Upper lobe of left lung (tissue), 4 donors: ENCODE results near the gene GFPT2.

Source experiments
- EP300 ChIP-seq, 4 donors: sonication (generic); formaldehyde crosslinking; IDR thresholded peaks; one replicate each; pipeline ENCODE4 v1.5.1; 2017; ENCODE audit warnings: antibody characterized with exemption in 4 of 4, control low read depth in 2 of 4
- POLR2A ChIP-seq, 4 donors: fragments of 450-650 bp; IDR thresholded peaks; one replicate each; pipeline ENCODE4 v1.5.1; 2016 to 2017; ENCODE audit warnings: antibody characterized with exemption in 4 of 4, mild to moderate bottlenecking in 2 of 4
- TF ChIP-seq, protein P1 (sequence below), 6 experiments: fragments of 450-650 bp in 4 of 6; fragments of 200-600 bp in 2 of 6; sonication (generic) in 2 of 6; IDR thresholded peaks; one replicate each; pipeline ENCODE4 v1.5.1; 2016 to 2019; ENCODE audit warnings: antibody characterized with exemption in 6 of 6

DNA sequence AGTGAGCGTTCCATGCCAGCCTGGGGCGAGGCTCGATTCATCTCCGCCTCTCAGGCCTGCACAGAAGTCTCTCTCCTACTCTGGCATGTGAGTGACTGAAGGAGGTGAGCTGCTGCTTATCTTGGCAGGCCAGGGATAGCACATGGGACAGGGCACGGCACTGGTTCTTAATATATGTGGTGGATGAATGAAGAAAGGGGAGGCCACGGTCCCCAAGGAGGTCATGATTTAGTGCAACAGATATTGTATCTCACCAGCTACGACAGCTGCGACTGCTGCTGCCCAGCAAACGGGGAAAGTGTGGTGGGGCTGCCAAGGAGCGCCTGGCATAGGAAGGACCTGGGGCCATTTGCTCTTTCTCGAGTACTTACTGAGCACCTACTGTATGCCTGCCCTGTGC is 41.9 kb downstream of the GFPT2 start:
- TF ChIP-seq, protein P1, sequence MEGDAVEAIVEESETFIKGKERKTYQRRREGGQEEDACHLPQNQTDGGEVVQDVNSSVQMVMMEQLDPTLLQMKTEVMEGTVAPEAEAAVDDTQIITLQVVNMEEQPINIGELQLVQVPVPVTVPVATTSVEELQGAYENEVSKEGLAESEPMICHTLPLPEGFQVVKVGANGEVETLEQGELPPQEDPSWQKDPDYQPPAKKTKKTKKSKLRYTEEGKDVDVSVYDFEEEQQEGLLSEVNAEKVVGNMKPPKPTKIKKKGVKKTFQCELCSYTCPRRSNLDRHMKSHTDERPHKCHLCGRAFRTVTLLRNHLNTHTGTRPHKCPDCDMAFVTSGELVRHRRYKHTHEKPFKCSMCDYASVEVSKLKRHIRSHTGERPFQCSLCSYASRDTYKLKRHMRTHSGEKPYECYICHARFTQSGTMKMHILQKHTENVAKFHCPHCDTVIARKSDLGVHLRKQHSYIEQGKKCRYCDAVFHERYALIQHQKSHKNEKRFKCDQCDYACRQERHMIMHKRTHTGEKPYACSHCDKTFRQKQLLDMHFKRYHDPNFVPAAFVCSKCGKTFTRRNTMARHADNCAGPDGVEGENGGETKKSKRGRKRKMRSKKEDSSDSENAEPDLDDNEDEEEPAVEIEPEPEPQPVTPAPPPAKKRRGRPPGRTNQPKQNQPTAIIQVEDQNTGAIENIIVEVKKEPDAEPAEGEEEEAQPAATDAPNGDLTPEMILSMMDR (IDR thresholded peaks at IDR 0.05), result no peak
- TF ChIP-seq POLR2A (IDR thresholded peaks at IDR 0.05) (no peak), EP300 (IDR thresholded peaks at IDR 0.05) (no peak)
